HepG2 (cell line): ENCODE data around the gene ZNF23. TPM values are rescaled to one million over a fixed set of nuclear protein-coding genes. Genes with fewer than 3 reads are reported as not detected.

ENCODE experiments used
- AGO2 ChIP-seq: fragments of 200-400 bp; formaldehyde crosslinking; optimal IDR thresholded peaks from 2 replicates; pipeline ENCODE3; 2017; ENCODE audit warnings: mild to moderate bottlenecking, low read depth, low read length, moderate library complexity
- AKAP8 ChIP-seq: sonication (generic); formaldehyde crosslinking; IDR thresholded peaks from 2 replicates; pipeline ENCODE4 v1.5.1; 2020; ENCODE audit warnings: mild to moderate bottlenecking, missing genetic modification reagents
- ATAD3A ChIP-seq: sonication (generic); formaldehyde crosslinking; IDR thresholded peaks from 2 replicates; pipeline ENCODE4 v1.4.0; 2020; ENCODE audit warnings: missing genetic modification reagents
- KDM3A ChIP-seq: IDR thresholded peaks from 2 replicates; pipeline ENCODE4 v1.6.1; 2018; ENCODE audit warnings: low read depth, missing compliant biosample characterization
- KDM4B ChIP-seq: sonication (generic); formaldehyde crosslinking; IDR thresholded peaks from 2 replicates; pipeline ENCODE4 v1.4.0; 2020; ENCODE audit warnings: missing genetic modification reagents
- KLF12 ChIP-seq: sonication (generic); formaldehyde crosslinking; IDR thresholded peaks from 2 replicates; pipeline ENCODE4 v1.4.0; 2020; ENCODE audit warnings: missing genetic modification reagents, borderline replicate concordance
- MED13 ChIP-seq: sonication (generic); formaldehyde crosslinking; IDR thresholded peaks from 2 replicates; pipeline ENCODE4 v1.5.0; 2020; ENCODE audit warnings: missing genetic modification reagents
- NBN ChIP-seq: fragments of 450-650 bp; conservative IDR thresholded peaks from 2 replicates; pipeline ENCODE4 v1.6.1; 2017
- NFIC ChIP-seq: IDR thresholded peaks from 2 replicates; pipeline ENCODE4 v1.6.1; 2012; ENCODE audit warnings: mild to moderate bottlenecking, low read length, inconsistent platforms
- NFKB2 ChIP-seq: sonication (generic); formaldehyde crosslinking; IDR thresholded peaks from 2 replicates; pipeline ENCODE4 v1.4.0; 2020; ENCODE audit warnings: missing genetic modification reagents, borderline replicate concordance
- PLSCR1 ChIP-seq: sonication (generic); formaldehyde crosslinking; IDR thresholded peaks from 2 replicates; pipeline ENCODE4 v1.5.0; 2020; ENCODE audit warnings: missing genetic modification reagents, mild to moderate bottlenecking, borderline replicate concordance
- RBAK ChIP-seq: sonication (generic); formaldehyde crosslinking; IDR thresholded peaks from 2 replicates; pipeline ENCODE4 v1.5.1; 2020; ENCODE audit warnings: mild to moderate bottlenecking, missing genetic modification reagents
- ZBTB2 ChIP-seq: sonication (generic); formaldehyde crosslinking; IDR thresholded peaks from 2 replicates; pipeline ENCODE4 v1.8.0; 2022; ENCODE audit warnings: low read depth, missing genetic modification reagents
- ZBTB3 ChIP-seq: sonication (generic); formaldehyde crosslinking; IDR thresholded peaks from 2 replicates; pipeline ENCODE4 v1.4.0; 2020; ENCODE audit warnings: low read depth, mild to moderate bottlenecking, moderate library complexity, missing genetic modification reagents, borderline replicate concordance
- ZNF224 ChIP-seq: sonication (generic); formaldehyde crosslinking; IDR thresholded peaks from 2 replicates; pipeline ENCODE4 v1.5.0; 2020; ENCODE audit warnings: mild to moderate bottlenecking, missing genetic modification reagents
- ZNF335 ChIP-seq: sonication (generic); formaldehyde crosslinking; IDR thresholded peaks from 2 replicates; pipeline ENCODE4 v1.4.0; 2020; ENCODE audit warnings: missing genetic modification reagents
- polyA plus RNA-seq, 8 experiments: library from polyadenylated mRNA; depleted of rRNA in 3 of 8; stranded (reverse) in 7 of 8; unstranded in 1 of 8; fragments of >200 nt; fragmentation: Illumina TruSeq in 4 of 8; extraction: Trizol in 4 of 8; gene quantifications; 2 replicates each; pipeline versions ENCODE4 v1.2.1 to v1.2.3, GENCODE V29; 2011 to 2016; ENCODE audit warnings: low read depth in 4 of 8, missing spikeins in 1 of 8, mixed read lengths in 1 of 8; ENCODE audit not compliant: insufficient read depth in 1 of 8
- total RNA-seq, 5 experiments: library from RNA; depleted of rRNA; stranded (reverse); fragments of >200 nt; fragmentation: Illumina TruSeq; extraction: Trizol; gene quantifications; 2 replicates each; pipeline ENCODE4 v1.2.3, GENCODE V29; 2016; ENCODE audit warnings: low read depth in 1 of 5
- TF ChIP-seq, protein P1 (sequence below): sonication (generic); formaldehyde crosslinking; IDR thresholded peaks from 2 replicates; pipeline ENCODE4 v1.4.0; 2020; ENCODE audit warnings: mild to moderate bottlenecking, missing genetic modification reagents, borderline replicate concordance
- TF ChIP-seq, protein P2 (sequence below): sonication (generic); formaldehyde crosslinking; IDR thresholded peaks from 2 replicates; pipeline ENCODE4 v1.9.0; 2021; ENCODE audit warnings: missing genetic modification reagents, borderline replicate concordance

ZNF23 gene
- total and polyA plus RNA-seq, 2 of the 13 experiments (the other 11 are each of a cell fraction or from before 2014, with no cell fraction given): 8.6 to 12.2 TPM

GRCh38 chr16:71426069-71426879 lies 35.8 kb downstream of the ZNF23 start (continued):
- TF ChIP-seq, protein P1, sequence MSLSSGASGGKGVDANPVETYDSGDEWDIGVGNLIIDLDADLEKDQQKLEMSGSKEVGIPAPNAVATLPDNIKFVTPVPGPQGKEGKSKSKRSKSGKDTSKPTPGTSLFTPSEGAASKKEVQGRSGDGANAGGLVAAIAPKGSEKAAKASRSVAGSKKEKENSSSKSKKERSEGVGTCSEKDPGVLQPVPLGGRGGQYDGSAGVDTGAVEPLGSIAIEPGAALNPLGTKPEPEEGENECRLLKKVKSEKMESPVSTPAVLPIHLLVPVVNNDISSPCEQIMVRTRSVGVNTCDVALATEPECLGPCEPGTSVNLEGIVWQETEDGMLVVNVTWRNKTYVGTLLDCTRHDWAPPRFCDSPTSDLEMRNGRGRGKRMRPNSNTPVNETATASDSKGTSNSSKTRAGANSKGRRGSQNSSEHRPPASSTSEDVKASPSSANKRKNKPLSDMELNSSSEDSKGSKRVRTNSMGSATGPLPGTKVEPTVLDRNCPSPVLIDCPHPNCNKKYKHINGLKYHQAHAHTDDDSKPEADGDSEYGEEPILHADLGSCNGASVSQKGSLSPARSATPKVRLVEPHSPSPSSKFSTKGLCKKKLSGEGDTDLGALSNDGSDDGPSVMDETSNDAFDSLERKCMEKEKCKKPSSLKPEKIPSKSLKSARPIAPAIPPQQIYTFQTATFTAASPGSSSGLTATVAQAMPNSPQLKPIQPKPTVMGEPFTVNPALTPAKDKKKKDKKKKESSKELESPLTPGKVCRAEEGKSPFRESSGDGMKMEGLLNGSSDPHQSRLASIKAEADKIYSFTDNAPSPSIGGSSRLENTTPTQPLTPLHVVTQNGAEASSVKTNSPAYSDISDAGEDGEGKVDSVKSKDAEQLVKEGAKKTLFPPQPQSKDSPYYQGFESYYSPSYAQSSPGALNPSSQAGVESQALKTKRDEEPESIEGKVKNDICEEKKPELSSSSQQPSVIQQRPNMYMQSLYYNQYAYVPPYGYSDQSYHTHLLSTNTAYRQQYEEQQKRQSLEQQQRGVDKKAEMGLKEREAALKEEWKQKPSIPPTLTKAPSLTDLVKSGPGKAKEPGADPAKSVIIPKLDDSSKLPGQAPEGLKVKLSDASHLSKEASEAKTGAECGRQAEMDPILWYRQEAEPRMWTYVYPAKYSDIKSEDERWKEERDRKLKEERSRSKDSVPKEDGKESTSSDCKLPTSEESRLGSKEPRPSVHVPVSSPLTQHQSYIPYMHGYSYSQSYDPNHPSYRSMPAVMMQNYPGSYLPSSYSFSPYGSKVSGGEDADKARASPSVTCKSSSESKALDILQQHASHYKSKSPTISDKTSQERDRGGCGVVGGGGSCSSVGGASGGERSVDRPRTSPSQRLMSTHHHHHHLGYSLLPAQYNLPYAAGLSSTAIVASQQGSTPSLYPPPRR (CRISPR knock-in tag): peak; percentile 83; the same call in 1 of the 2 replicates
- TF ChIP-seq ZBTB2 (CRISPR knock-in tag) (no peak; the same call in 1 of the 2 replicates), AKAP8 (CRISPR knock-in tag) (0 out of 2 replicates have a peak, but pooled peaks have one; percentile 39), MED13 (CRISPR knock-in tag) (peak; percentile 84; the same call in 1 of the 2 replicates), NFIC (no peak; the same call in 1 of the 2 replicates), KDM3A (CRISPR knock-in tag) (peak; percentile 97), AGO2 (no peak), ATAD3A (CRISPR knock-in tag) (no peak), ZNF224 (CRISPR knock-in tag) (peak; percentile 96; the same call in 1 of the 2 replicates), NBN (no peak), NFKB2 (CRISPR knock-in tag) (peak; percentile 87), ZNF335 (CRISPR knock-in tag) (peak; percentile 89), KLF12 (CRISPR knock-in tag) (peak; percentile 89), KDM4B (CRISPR knock-in tag) (peak; percentile 97), RBAK (CRISPR knock-in tag) (peak; percentile 79), PLSCR1 (CRISPR knock-in tag) (no peak), ZBTB3 (CRISPR knock-in tag) (0 out of 2 replicates have a peak, but pooled peaks have one; percentile 88)
- TF ChIP-seq, protein P2, sequence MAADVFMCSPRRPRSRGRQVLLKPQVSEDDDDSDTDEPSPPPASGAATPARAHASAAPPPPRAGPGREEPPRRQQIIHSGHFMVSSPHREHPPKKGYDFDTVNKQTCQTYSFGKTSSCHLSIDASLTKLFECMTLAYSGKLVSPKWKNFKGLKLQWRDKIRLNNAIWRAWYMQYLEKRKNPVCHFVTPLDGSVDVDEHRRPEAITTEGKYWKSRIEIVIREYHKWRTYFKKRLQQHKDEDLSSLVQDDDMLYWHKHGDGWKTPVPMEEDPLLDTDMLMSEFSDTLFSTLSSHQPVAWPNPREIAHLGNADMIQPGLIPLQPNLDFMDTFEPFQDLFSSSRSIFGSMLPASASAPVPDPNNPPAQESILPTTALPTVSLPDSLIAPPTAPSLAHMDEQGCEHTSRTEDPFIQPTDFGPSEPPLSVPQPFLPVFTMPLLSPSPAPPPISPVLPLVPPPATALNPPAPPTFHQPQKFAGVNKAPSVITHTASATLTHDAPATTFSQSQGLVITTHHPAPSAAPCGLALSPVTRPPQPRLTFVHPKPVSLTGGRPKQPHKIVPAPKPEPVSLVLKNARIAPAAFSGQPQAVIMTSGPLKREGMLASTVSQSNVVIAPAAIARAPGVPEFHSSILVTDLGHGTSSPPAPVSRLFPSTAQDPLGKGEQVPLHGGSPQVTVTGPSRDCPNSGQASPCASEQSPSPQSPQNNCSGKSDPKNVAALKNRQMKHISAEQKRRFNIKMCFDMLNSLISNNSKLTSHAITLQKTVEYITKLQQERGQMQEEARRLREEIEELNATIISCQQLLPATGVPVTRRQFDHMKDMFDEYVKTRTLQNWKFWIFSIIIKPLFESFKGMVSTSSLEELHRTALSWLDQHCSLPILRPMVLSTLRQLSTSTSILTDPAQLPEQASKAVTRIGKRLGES (CRISPR knock-in tag): no peak
